Psoas muscle (tissue), 8 donors: ENCODE data around the gene CH25H. TPM values are rescaled to one million over a fixed set of nuclear protein-coding genes. Genes with fewer than 3 reads are reported as not detected.
"Not testable (repeated sequence)": the region's sequence is repeated elsewhere in the genome, so short reads cannot be mapped to it uniquely, and the experiment has no call there.

Source experiments
- ATAC-seq, 4 donors: fragments of 200-7000 bp; cut with Tn5 transposase; one replicate each; pipeline ENCODE4 v1.9.1; 2020; ENCODE audit warnings: moderate library complexity in 3 of 4, mild to moderate bottlenecking in 2 of 4
- DNase-seq, 2 donors: peaks; one replicate each; pipeline ENCODE4 v3.0.0-alpha.2; 2020
- H3K27ac ChIP-seq: fragments of 200-600 bp; one replicate; pipeline ENCODE4 v1.8.0; 2022
- H3K27me3 ChIP-seq, 3 donors: fragments of 200-600 bp in 1 of 3; one replicate each; pipeline versions ENCODE4 v1.6.1 to v1.8.0; 2013 to 2022; ENCODE audit warnings: low read length in 2 of 3, mild to moderate bottlenecking in 2 of 3, moderate library complexity in 1 of 3; ENCODE audit not compliant: insufficient read depth in 3 of 3
- H3K36me3 ChIP-seq, 2 donors: fragments of 200-600 bp in 1 of 2; one replicate each; pipeline versions ENCODE4 v1.6.1 to v1.8.0; 2013 to 2022; ENCODE audit warnings: low read depth in 1 of 2, mild to moderate bottlenecking in 1 of 2, moderate library complexity in 1 of 2; ENCODE audit not compliant: insufficient read depth in 1 of 2
- H3K4me1 ChIP-seq: fragments of 200-600 bp; one replicate; pipeline ENCODE4 v1.8.0; 2022
- H3K4me3 ChIP-seq: fragments of 200-600 bp; one replicate; pipeline ENCODE4 v1.8.0; 2022; ENCODE audit warnings: mild to moderate bottlenecking
- H3K9me3 ChIP-seq: fragments of 200-600 bp; one replicate; pipeline ENCODE4 v1.8.0; 2022
- WGBS, 3 donors: extraction: QIAGEN DNeasy Blood & Tissue Kit; methylation state at CpG; one replicate each; pipeline versions ENCODE4 v1.1.6 to v1.1.7; 2013; 5-methylcytosine and 5-hydroxymethylcytosine counted together
- intact Hi-C, 2 donors: fragments of 100-400 bp; cut with DNase I; formaldehyde crosslinking; loops; one replicate each; pipeline versions ENCODE4 v1.11.0 to v1.14.2; 2022
- polyA plus RNA-seq, 3 donors: library from polyadenylated mRNA; stranded (reverse); fragments of 200-250 nt; gene quantifications; one replicate each; pipeline ENCODE4 v1.2.3, GENCODE V29; 2013
- total RNA-seq, 4 donors: library from RNA; stranded (reverse); fragmentation: NEBNext Ultra II Directional in 2 of 4; extraction: Animal tissue kit (Norgen Biotek cat#: 25700) in 2 of 4; gene quantifications; one replicate each; pipeline versions ENCODE4 v1.2.1 to v1.2.4, GENCODE V29; 2021 to 2023
- TF ChIP-seq, protein P1 (sequence below): fragments of 200-600 bp; IDR thresholded peaks from one replicate; pipeline ENCODE4 v1.8.0; 2022; ENCODE audit warnings: antibody characterized with exemption
- donor health status: healthy with polysubstance abuse.
- donor health status: DM: no; HTN: no; CAD: no; lungs with moderate emphysema.
- donor health status: Bipolar disorder and iron deficiency.
- donor health status: healthy.
- donor health status: DM: yes; HTN: yes; CAD: no.
- donor health status: DM: no; HTN: no; CAD: no.
- donor health status: DM: no; HTN: no; CAD: no.
- donor health status: DM: yes; HTN: yes; CAD: no.

CH25H gene
- total and polyA plus RNA-seq, 7 donors, result 0.05 to 1.1 (median 0.25) TPM; not detected in 2

DNA sequence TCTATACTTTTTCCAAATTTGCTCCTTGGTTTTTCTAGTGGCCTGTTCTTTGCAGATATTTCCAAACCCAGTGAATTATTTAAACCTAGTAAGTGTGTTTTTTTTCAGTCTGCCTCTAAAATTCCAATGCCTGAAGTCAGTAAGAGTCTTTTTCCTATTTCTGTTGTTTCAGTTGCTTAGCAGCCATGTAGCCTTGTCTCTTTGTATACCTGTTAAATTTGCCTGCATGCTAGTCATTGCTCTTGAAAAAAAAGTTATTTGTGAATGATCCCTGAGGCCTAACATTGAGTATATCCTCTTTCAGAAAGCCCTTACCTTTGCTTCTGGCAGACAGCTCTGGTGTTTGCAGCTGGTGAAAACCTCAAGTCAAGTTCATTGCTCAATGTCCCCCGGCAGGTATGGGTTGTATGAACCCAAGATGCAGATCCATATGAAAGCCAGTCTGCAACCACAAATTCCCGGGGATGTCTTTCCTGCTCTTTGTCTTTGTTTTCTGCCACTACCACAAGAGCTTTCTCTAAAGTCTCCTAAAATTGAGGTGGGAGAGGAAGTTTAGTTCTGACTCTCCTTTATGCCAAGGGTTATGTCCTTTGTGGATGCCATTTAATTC, 35.7 kb downstream of the CH25H start:
- no peak overlapping the region for H3K4me3 ChIP-seq
- no peak for ATAC-seq
- WGBS, 3 donors, result 64 to 89% (median 87%) methylated on average over 2 of the region's 2 CpGs

DNA sequence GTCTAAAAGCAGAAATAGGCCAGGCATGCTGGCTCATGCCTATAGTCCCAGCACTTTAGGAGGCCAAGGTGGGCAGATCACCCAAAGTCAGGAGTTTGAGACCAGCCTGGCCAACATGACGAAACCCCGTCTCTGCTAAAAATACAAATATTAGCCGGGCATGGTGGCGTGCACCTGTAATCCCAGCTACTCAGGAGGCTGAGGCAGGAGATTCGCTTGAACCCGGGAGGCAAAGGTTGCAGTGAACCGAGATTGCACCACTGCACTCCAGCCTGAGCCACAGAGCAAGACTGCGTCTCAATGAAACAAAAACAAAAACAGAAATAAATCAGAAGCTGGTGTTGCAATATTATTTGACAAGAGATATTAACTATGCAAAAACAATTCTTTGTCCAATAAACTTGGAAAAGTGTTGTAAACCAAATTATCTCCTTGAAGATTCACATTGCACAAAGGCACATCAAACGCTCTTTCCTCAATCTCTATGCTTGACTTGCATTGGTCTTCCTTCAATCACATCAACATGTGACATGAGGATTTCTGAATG, 38.7 kb downstream of the CH25H start:
- ATAC-seq, H3K9me3 ChIP-seq, H3K27ac ChIP-seq, H3K27me3 ChIP-seq, H3K4me1 ChIP-seq, H3K36me3 ChIP-seq, intact Hi-C loops, DNase-seq, H3K4me3 ChIP-seq: not testable (repeated sequence)
- WGBS, 3 donors, result 88 to 92% (median 90%) methylated on average over 9 of the region's 9 CpGs

More for the DNA sequence above, 35.7 kb downstream of the CH25H start:
- intact Hi-C loops, result no loop called here
- Histone ChIP-seq H3K36me3 (no peaks in the 10 kb centered on the region), H3K27me3 (no peaks in the 10 kb centered on the region), H3K9me3 (no peaks in the 10 kb centered on the region), H3K27ac (no peak overlapping the region), H3K4me1 (no peaks in the 10 kb centered on the region)
- TF ChIP-seq, protein P1, sequence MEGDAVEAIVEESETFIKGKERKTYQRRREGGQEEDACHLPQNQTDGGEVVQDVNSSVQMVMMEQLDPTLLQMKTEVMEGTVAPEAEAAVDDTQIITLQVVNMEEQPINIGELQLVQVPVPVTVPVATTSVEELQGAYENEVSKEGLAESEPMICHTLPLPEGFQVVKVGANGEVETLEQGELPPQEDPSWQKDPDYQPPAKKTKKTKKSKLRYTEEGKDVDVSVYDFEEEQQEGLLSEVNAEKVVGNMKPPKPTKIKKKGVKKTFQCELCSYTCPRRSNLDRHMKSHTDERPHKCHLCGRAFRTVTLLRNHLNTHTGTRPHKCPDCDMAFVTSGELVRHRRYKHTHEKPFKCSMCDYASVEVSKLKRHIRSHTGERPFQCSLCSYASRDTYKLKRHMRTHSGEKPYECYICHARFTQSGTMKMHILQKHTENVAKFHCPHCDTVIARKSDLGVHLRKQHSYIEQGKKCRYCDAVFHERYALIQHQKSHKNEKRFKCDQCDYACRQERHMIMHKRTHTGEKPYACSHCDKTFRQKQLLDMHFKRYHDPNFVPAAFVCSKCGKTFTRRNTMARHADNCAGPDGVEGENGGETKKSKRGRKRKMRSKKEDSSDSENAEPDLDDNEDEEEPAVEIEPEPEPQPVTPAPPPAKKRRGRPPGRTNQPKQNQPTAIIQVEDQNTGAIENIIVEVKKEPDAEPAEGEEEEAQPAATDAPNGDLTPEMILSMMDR, result no peak
- no peak for DNase-seq

DNA sequence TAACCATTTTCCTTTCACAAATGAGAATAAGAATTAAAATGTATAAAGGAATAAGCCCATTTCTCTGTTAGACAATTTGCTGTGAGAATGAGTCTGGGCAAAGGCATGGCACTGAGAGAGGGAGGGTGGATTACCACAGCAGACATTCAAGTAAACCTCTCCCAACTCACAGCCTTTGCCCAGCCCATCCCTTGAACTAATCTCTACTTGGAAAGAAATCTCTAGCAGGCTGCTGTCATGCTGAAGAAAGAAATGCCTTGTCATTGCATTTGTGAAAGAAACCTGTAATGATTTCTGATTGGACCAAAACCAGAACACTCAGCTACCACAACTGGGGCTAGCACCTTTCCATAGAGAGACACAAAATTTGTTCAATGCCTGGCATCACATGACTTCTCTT, 39.2 kb downstream of the CH25H start:
- Histone ChIP-seq H3K36me3 (no peaks in the 10 kb centered on the region), H3K4me3 (no peak overlapping the region), H3K9me3 (no peaks in the 10 kb centered on the region), H3K27ac (no peak overlapping the region), H3K4me1 (no peaks in the 10 kb centered on the region), H3K27me3 (peaks cover 0 to 7% (median 0%) of the 10 kb centered on the region in 3 donors)
- ATAC-seq (no peak), DNase-seq (no peak)
- TF ChIP-seq, protein P1, result no peak
- intact Hi-C loops, result no loop called here

DNA sequence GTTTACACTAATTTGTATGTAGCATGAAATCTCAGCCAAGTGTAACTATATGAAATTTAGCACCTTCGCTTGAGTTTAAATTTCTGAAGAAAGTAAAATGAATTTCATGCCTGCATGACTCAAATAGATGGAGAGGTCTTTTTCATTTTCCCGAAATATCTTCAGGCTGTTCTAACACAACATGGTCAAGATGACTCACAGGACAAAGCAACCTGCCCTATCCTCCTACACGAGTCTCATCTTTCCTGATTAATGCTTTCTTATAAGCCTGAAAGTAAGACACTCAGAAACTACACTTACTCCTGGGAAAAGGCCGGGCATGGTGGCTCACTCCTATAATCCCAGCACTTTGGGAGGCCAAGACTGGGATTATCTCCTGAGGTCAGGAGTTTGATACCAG, 41.2 kb downstream of the CH25H start:
- no peak for DNase-seq
- no peak for ATAC-seq
- intact Hi-C loops, result no loop called here
- H3K4me3 ChIP-seq, result no peak overlapping the region
- H3K4me1 ChIP-seq, result no peaks in the 10 kb centered on the region
- H3K27ac ChIP-seq, result no peak overlapping the region
- H3K9me3 ChIP-seq, result no peaks in the 10 kb centered on the region
- TF ChIP-seq, protein P1, result no peak
- peaks cover 0 to 7% (median 0%) of the 10 kb centered on the region in 3 donors for H3K27me3 ChIP-seq
- 76 to 84% (median 79%) methylated on average over 4 of the region's 4 CpGs for WGBS, 3 donors
- no peaks in the 10 kb centered on the region for H3K36me3 ChIP-seq

DNA sequence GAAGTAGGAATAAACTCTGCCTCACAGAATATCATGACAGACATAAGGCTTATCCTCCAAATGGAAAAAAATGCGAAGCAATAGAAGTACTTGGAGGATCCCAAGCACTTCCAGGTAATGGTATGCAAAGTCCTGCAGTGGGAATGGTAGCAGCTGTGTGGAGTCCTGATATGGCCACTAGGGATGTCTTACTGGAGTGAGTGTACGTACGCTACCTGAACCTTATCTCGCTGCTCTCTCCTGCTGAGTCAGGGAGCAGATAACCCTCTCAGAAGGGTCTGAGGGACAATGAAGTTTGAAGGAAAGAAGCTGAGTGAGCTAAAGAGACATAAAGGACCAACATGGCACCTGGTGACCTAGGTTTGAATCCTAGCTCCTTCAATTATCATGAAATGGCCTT, 42.2 kb downstream of the CH25H start:
- ATAC-seq (no peak), DNase-seq (no peak)
- TF ChIP-seq, protein P1, result no peak
- intact Hi-C loops, result no loop called here
- H3K27ac ChIP-seq, result no peak overlapping the region
- peaks cover 0 to 7% (median 0%) of the 10 kb centered on the region in 3 donors for H3K27me3 ChIP-seq
- no peaks in the 10 kb centered on the region for H3K36me3 ChIP-seq
- no peaks in the 10 kb centered on the region for H3K9me3 ChIP-seq
- WGBS, 3 donors, result 73 to 90% (median 80%) methylated on average over 4 of the region's 4 CpGs
- no peak overlapping the region for H3K4me3 ChIP-seq
- no peaks in the 10 kb centered on the region for H3K4me1 ChIP-seq
